ENCODE data around the gene MAGED2.
"Not testable (repeated sequence)": the region's sequence is repeated elsewhere in the genome, so short reads cannot be mapped to it uniquely, and the experiment has no call there.

The MAGED2 gene

GRCh38 chrX:54819201-54819600, 11.7 kb downstream of the MAGED2 start:
- DNase-seq (ENCODE audit: low spot score) = no peak

- no peak for DNase-seq (ENCODE audit: low spot score)
These were observed 13.2 kb downstream of the MAGED2 start for GRCh38 chrX:54820737-54821136.

- DNase-seq (ENCODE audit: low spot score) = no peak
These were observed 13.8 kb downstream of the MAGED2 start for GRCh38 chrX:54821310-54821709.

- no peak for DNase-seq (ENCODE audit: low spot score)
These were observed 16.6 kb downstream of the MAGED2 start for GRCh38 chrX:54824195-54824594.

- no peak for DNase-seq (ENCODE audit: low spot score)
These were observed 17.2 kb downstream of the MAGED2 start for GRCh38 chrX:54824722-54825121.

- DNase-seq (ENCODE audit: low spot score) = peak; percentile 15
These were observed 18.3 kb downstream of the MAGED2 start for GRCh38 chrX:54825716-54826438.

- DNase-seq (ENCODE audit: low spot score) = no peak
These were observed 19.1 kb downstream of the MAGED2 start for GRCh38 chrX:54826598-54826997.

- DNase-seq (ENCODE audit: low spot score) = no peak
These were observed 31.0 kb downstream of the MAGED2 start for GRCh38 chrX:54838583-54838982.

- DNase-seq (ENCODE audit: low spot score) = not testable (repeated sequence)
These were observed 33.8 kb downstream of the MAGED2 start for GRCh38 chrX:54841184-54841874.

GRCh38 chrX:54842607-54843006, 35.1 kb downstream of the MAGED2 start:
- no peak for DNase-seq (ENCODE audit: low spot score)

GRCh38 chrX:54843050-54843449, 35.5 kb downstream of the MAGED2 start:
- DNase-seq (ENCODE audit: low spot score) = no peak

GRCh38 chrX:54847700-54848099, 40.2 kb downstream of the MAGED2 start:
- not testable (repeated sequence) for DNase-seq (ENCODE audit: low spot score)

- no peak for DNase-seq (ENCODE audit: low spot score)
These were observed 57.7 kb downstream of the MAGED2 start for GRCh38 chrX:54865208-54865607.

All from hematopoietic multipotent progenitor cell treated with erythropoietin and hydrocortisone succinate and interleukin-3 and kit ligand, for 17 days (in vitro differentiated cells).